Measurements from ENCODE around the gene CD72.

CD72 gene

GRCh38 chr9:35618325-35618727, at the start of gene CD72:
TSS of gene CD72 (minus strand) at chr9:35618413. CDS start at chr9:35618303, 110 bp downstream.
- peak; percentile 71 for DNase-seq

DNA sequence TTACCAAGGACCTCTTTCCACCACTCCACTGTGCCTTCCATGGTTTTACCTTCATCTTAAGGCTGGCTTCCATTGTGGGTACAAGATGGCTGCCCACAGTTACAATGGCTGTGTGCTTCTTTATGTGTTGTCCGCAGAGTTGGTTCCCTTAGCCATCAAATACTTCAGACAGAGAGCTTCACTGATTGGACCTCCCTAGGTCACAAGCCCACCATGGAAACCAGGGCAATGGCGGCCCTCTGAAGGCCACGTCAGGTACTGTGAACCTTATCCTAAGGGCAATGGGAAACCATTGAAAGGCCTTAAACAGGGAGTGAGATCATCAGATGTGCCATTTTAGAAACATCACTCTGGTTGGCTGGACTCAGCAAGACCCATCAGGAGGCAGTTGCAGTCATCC, 49.7 kb upstream of the CD72 start:
- DNase-seq: no peak

- no peak for DNase-seq
Measured at GRCh38 chr9:35666549-35666948, 48.3 kb upstream of the CD72 start.

- DNase-seq: no peak
Measured at GRCh38 chr9:35666045-35666444, 47.8 kb upstream of the CD72 start.

DNA sequence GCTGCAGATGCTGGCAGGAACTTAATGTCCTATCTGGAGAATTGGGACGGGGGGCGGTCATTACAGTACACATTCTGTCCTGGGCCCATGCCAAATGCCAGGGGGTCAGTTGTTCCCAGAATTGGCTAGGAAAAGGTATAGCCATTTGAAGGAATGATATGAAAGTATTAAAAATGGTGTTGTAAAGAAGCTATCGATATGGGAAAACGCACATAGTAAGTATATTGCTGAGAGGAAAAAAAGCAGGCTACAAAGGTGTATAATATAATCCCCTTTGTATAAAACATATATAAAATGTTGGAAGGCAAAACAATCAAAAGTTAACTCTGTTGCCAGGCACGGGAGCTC, 47.2 kb upstream of the CD72 start:
- DNase-seq: no peak

GRCh38 chr9:35664531-35665470, 46.6 kb upstream of the CD72 start, which contains the start of gene ARHGEF39:
TSS of gene ARHGEF39 (minus strand) at chr9:35665195. CDS start at chr9:35665169, 26 bp downstream.
- peak; percentile 88 for DNase-seq

- no peak for DNase-seq
Measured at GRCh38 chr9:35662437-35662836, 44.2 kb upstream of the CD72 start.

DNA sequence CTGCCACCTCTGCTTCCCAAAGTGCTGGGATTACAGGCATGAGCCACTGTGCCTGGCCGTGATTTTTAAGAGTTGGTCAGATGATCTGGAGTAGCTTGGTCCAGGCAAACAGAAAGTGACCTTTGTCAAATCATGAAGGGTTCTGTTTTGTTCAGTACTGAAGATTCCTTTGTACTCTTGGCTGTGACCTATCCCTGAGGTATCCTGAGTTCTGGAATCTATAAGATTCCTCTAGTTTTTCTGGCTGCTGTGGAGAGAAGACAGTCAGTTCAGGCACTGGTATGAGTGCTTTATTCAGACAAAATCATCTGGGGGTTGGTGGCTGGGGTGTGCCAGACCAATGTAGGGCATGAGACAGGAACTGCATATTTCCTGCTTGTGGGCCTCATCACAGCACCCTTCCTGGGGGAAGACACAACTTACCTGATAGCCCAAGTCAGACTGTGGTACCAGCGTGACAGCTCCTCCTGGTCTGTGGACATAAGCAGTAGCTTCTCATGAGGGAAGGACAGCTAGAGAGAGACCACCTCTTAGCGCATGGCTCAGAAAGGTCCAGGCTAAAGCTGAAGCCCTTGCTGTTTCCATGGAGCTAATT, 43.6 kb upstream of the CD72 start:
- no peak for DNase-seq

DNA sequence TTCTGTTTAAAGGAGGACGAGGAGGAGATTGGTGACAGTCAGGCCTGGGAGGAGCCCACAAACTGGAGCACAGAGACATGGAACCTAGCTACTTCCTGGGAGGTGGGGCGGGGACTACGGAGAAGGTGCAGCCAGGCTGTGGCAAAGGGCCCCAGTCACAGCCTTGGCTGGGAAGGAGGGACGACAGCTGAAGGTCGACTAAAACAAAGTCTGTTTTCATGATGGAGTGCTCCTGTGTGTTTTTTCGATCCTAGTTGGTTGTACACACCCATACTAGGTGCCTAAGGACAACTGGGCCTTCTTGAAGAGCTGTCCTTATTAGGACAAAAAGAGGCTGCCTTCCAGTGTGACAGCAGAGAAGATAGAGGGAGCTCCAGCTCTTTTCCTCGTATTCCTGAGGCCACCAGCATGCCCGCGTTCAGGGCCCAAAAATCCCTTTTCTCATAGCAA, 42.8 kb upstream of the CD72 start:
- no peak for DNase-seq

- no peak for DNase-seq
Measured at GRCh38 chr9:35659340-35659739, 41.1 kb upstream of the CD72 start.

GRCh38 chr9:35658968-35659220, 40.7 kb upstream of the CD72 start:
- DNase-seq: peak; percentile 35

- peak; percentile 97 for DNase-seq
Measured at GRCh38 chr9:35658137-35658967, 40.1 kb upstream of the CD72 start, which contains the start of gene CCDC107. TSS of gene CCDC107 (plus strand) at chr9:35658292. CDS start at chr9:35658380, 88 bp downstream.

DNA sequence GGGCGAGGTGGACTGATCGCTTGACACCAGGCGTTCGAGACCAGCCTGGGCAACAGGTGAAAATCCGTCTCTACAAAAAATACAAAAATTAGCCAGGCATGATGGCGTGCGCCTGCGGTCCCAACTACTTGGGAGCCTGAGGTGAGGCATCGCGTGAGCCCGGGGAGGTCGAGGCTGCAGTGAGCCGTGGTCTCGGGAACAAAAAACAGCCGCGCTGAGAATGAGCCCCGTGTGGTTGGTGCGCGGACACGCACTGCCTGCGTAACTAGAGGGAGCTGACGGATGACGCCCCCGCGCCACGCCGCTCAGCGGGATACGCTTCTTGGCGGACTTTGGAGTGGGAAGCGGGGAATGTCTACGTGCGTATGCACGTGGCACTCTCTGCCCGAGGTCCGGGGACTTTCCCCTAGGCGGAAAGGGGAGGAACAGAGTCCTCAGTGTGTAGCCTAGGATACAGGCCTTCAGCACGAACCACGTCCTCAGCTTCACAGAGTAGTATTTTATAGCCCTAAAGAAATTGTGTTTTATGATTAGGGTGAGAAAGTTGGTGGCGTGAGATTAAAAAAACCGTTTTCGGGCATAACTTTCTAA, 39.4 kb upstream of the CD72 start, which contains the start of gene RMRP:
Gene RMRP, minus strand, starts transcription at position 474 of the 591 bp plus-strand sequence.
- peak; percentile 99 for DNase-seq

- DNase-seq: no peak
Measured at GRCh38 chr9:35656831-35657545, 38.8 kb upstream of the CD72 start.

GRCh38 chr9:35656348-35656747, 38.1 kb upstream of the CD72 start:
- DNase-seq: no peak

DNA sequence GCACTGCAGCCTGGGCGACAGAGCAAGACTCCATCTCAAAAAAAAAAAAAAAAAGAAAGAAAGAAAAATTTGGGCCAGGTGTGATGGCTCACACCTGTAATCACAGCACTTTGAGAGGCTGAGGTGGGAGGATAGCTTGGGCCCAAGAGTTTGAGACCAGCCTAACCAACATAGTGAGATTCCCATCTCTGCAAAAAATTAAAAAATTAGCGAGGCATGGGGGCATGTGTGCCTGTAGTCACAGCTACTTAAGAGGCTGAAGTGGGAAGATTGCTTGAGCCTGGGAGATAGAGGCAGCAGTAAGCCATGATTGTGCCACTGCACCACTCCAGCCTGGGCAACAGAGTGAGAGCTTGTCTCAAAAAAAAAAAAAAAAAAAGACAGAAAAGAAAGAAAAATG, 35.4 kb upstream of the CD72 start:
- DNase-seq: no peak

DNA sequence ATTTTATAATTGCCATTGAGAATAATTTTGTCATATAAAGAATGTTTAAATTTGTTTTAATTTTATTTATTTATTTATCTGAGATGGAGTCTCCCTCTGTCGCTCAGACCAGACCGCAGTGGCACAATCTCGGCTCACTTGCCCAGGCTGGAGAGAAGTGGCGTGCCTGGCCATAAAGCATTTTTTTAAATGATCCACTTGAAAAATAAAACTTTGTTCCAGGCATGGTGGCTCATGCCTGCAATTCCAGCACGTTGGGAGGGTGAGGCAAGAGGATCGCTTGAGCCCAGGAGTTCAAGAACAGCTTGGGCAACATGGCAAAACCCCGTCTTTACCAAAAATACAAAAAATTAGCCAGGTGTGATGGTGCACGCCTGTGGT, 34.6 kb upstream of the CD72 start:
- DNase-seq: no peak

DNA sequence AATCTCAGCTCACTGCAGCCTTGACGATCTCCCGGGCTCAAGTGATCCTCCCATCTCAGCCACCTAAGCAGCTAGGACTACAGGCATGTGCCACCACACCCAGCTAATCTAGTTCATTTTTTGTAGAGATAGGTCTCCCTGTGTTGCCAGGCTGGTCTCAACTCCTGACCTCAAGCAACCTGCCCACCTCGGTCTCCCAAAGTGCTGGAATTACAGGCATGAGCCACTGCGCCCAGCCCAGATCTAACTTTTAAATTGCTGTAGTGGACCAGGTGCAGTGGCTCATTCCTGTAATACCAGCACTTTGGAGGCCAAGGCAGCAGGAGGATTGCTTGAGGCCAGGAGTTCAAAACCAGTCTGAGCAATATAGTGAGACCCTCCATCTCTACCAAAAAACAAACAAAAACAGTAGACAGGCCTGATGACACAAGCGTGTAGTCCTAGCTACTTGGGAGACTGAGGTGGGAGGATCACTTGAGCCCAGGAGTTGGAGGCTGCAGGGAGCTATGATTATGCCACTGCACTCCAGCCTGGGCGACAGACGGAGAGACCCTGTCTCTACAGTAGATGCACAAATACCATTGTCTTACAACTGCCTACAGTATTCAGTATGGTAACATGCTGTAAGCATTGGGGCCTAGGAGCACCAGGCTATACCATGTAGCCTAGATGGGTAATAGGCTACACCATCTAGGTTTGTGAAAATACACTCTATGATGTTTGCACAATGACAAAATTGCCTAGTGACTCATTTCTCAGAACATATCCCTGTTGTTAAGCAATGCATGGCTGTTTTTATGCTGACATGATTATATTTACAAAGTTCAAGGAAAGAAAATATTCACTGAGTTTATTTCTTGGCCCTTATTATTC, 34.0 kb upstream of the CD72 start:
- peak; percentile 87 for DNase-seq

DNA sequence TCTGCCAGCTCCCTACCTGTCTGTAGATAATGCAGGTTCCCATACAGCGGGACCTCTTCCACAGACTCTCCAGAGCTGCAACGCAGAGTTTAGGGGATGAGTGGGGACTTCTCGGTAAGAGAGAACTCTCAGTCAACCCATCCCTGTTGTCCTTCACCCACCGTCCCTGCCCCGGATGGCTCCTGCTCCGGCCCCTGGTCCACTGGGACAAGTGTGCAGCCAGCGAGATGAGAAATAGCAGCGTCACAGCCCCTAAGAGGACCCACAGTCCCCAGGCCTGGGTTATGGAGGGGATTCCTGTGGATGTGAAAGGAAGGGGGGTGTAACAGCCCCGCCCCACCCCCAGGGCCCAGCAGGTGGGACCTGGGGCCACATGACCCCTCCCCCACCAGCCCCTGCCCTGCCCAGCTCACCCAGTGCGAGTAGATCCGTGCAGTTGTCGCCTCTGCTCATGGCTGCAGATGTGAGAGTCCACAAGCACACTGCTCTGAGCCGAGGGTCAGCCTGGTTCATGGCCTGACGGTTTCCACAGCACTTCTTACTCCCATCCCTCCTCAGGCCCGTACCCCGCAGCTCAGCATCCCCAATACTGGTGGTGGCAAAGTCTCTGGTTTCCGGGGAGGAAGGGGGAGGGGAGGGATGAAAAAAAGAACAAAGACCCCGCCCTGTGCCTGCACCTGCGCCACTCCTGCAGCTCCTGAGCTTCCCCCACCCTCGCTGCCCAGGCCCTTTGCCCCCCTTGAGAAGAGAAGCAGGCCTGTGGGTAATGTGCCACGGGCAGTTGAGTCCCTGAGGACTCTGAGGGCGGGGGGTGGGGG, 32.3 kb upstream of the CD72 start, which contains the start of gene SIT1:
Gene SIT1, minus strand, starts transcription at position 591 of the 818 bp plus-strand sequence. Its CDS starts 78 bp downstream, at position 513.
- no peak for DNase-seq
